GM23338 (cell line): ENCODE data around the gene CCDC178. TPM values are rescaled to one million over a fixed set of nuclear protein-coding genes. Genes with fewer than 3 reads are reported as not detected.

Experiments used
- ATAC-seq: fragments of 200-7000 bp; cut with Tn5 transposase; 3 replicates; pipeline ENCODE4 v1.9.1; 2020
- DNase-seq: peaks from one replicate; pipeline ENCODE4 v3.0.0-alpha.2; 2015; ENCODE audit warnings: low spot score
- H2AFZ ChIP-seq: fragments of 200-600 bp; sonication (generic); 2 replicates; pipeline ENCODE4 v1.8.0; 2016; ENCODE audit warnings: antibody characterized with exemption, mild to moderate bottlenecking, moderate library complexity
- H3F3A ChIP-seq: fragments of 200-600 bp; sonication (generic); replicated peaks from 2 replicates; pipeline ENCODE4 v1.8.0; 2017; ENCODE audit warnings: antibody characterized with exemption, mixed run types, low read depth
- H3K27ac ChIP-seq: fragments of 200-600 bp; sonication (generic); 2 replicates; pipeline ENCODE4 v1.6.1; 2016; ENCODE audit warnings: low read depth
- H3K27me3 ChIP-seq: fragments of 200-600 bp; sonication (generic); 2 replicates; pipeline ENCODE4 v1.8.0; 2016; ENCODE audit warnings: mild to moderate bottlenecking, mixed run types, moderate library complexity; ENCODE audit not compliant: insufficient read depth
- H3K36me3 ChIP-seq: fragments of 200-600 bp; sonication (generic); 2 replicates; pipeline ENCODE4 v1.8.0; 2016; ENCODE audit warnings: mild to moderate bottlenecking; ENCODE audit not compliant: insufficient read depth
- H3K4me1 ChIP-seq: fragments of 200-600 bp; sonication (generic); 2 replicates; pipeline ENCODE4 v1.8.0; 2016; ENCODE audit warnings: mild to moderate bottlenecking, moderate library complexity; ENCODE audit not compliant: insufficient read depth
- H3K4me2 ChIP-seq: fragments of 200-600 bp; sonication (generic); 2 replicates; pipeline ENCODE4 v1.7.1; 2017; ENCODE audit warnings: mixed run types
- H3K4me3 ChIP-seq: fragments of 200-600 bp; sonication (generic); 2 replicates; pipeline ENCODE4 v1.6.1; 2016; ENCODE audit warnings: mixed run types
- H3K79me2 ChIP-seq: fragments of 200-600 bp; sonication (generic); replicated peaks from 2 replicates; pipeline ENCODE4 v1.8.0; 2017; ENCODE audit warnings: mild to moderate bottlenecking; ENCODE audit not compliant: insufficient read depth
- H3K9me2 ChIP-seq: fragments of 200-600 bp; sonication (generic); 2 replicates; pipeline ENCODE4 v1.8.0; 2017; ENCODE audit not compliant: insufficient read depth
- H4K20me1 ChIP-seq: fragments of 200-600 bp; sonication (generic); replicated peaks from 2 replicates; pipeline ENCODE4 v1.8.0; 2017; ENCODE audit warnings: mild to moderate bottlenecking; ENCODE audit not compliant: insufficient read depth
- H3K27ac Mint-ChIP-seq: 2 replicates; pipeline ENCODE4 v1.8.0; 2020; ENCODE audit warnings: inconsistent platforms, mild to moderate bottlenecking, moderate library complexity, mixed read lengths
- H3K27me3 Mint-ChIP-seq: 3 replicates; pipeline ENCODE4 v1.8.0; 2022; ENCODE audit warnings: low read depth, mild to moderate bottlenecking, moderate library complexity, mixed read lengths, inconsistent platforms; ENCODE audit not compliant: insufficient read depth, poor library complexity
- H3K36me3 Mint-ChIP-seq: 3 replicates; pipeline ENCODE4 v1.8.0; 2021; ENCODE audit warnings: low read depth, mild to moderate bottlenecking, inconsistent platforms, moderate library complexity, mixed read lengths
- H3K4me1 Mint-ChIP-seq: 3 replicates; pipeline ENCODE4 v1.8.0; 2020; ENCODE audit warnings: mild to moderate bottlenecking, inconsistent platforms, mixed read lengths
- H3K4me3 Mint-ChIP-seq: 3 replicates; pipeline ENCODE4 v1.8.0; 2021; ENCODE audit warnings: moderate library complexity, mild to moderate bottlenecking, inconsistent platforms, mixed read lengths
- H3K9me3 Mint-ChIP-seq: 3 replicates; pipeline ENCODE4 v1.8.0; 2020; ENCODE audit warnings: moderate library complexity, mild to moderate bottlenecking, inconsistent platforms, mixed read lengths
- CREB1 ChIP-seq: fragments of 250-450 bp; sonication (Bioruptor Pico); IDR thresholded peaks from 2 replicates; pipeline ENCODE4 v1.5.0; 2020; ENCODE audit warnings: low read depth, mild to moderate bottlenecking, moderate library complexity
- ETS1 ChIP-seq: IDR thresholded peaks from 2 replicates; pipeline ENCODE4 v1.6.1; 2016; ENCODE audit warnings: antibody characterized with exemption
- EZH2 ChIP-seq: fragments of 200-600 bp; sonication (generic); IDR thresholded peaks from one replicate; pipeline ENCODE4 v1.8.0; 2017; ENCODE audit warnings: antibody characterized with exemption, mild to moderate bottlenecking, low read depth; ENCODE audit not compliant: unreplicated experiment
- EZH2phosphoT487 ChIP-seq: fragments of 200-600 bp; sonication (generic); IDR thresholded peaks from one replicate; pipeline ENCODE4 v1.8.1; 2018; ENCODE audit warnings: antibody characterized with exemption; ENCODE audit not compliant: unreplicated experiment
- JUNB ChIP-seq: IDR thresholded peaks from one replicate; pipeline ENCODE4 v1.6.1; 2016; ENCODE audit warnings: antibody characterized with exemption; ENCODE audit not compliant: unreplicated experiment
- NANOG ChIP-seq: IDR thresholded peaks from 2 replicates; pipeline ENCODE4 v1.6.1; 2016; ENCODE audit warnings: antibody characterized with exemption, borderline replicate concordance
- POLR2AphosphoS5 ChIP-seq: IDR thresholded peaks from 2 replicates; pipeline ENCODE4 v1.6.1; 2016; ENCODE audit warnings: antibody characterized with exemption, low read depth
- STAT1 ChIP-seq: IDR thresholded peaks from one replicate; pipeline ENCODE4 v1.6.1; 2016; ENCODE audit warnings: antibody characterized with exemption; ENCODE audit not compliant: unreplicated experiment
- ZNF114 ChIP-seq: fragments of 250-450 bp; sonication (Bioruptor Pico); IDR thresholded peaks from 2 replicates; pipeline ENCODE4 v1.5.0; 2020; ENCODE audit warnings: mild to moderate bottlenecking, moderate library complexity
- ZNF331 ChIP-seq: fragments of 250-450 bp; sonication (Bioruptor Pico); IDR thresholded peaks from 2 replicates; pipeline ENCODE4 v1.5.0; 2020; ENCODE audit warnings: low read depth, mild to moderate bottlenecking, moderate library complexity
- polyA plus RNA-seq: library from polyadenylated mRNA; unstranded; fragments of >200 nt; fragmentation: Nextera tagmentation; extraction: Ambion mirVana; gene quantifications from 2 replicates; pipeline ENCODE4 v1.2.1, GENCODE V29; 2016
- total RNA-seq: library from RNA; depleted of rRNA; stranded (reverse); fragments of >200 nt; shearing (Covaris generic); gene quantifications from 2 replicates; pipeline ENCODE4 v1.2.3, GENCODE V29; 2014
- TF ChIP-seq, protein P1 (sequence below), 2 experiments: fragments of 200-600 bp in 1 of 2; sonication (generic) in 1 of 2; conservative IDR thresholded peaks; 2 replicates each; pipeline versions ENCODE4 v1.5.1 to v1.6.1; 2016 to 2017; ENCODE audit warnings: antibody characterized with exemption in 2 of 2, low read depth in 2 of 2, mild to moderate bottlenecking in 2 of 2, moderate library complexity in 1 of 2
- TF ChIP-seq, protein P2 (sequence below): IDR thresholded peaks from one replicate; pipeline ENCODE4 v1.6.1; 2018; ENCODE audit warnings: antibody characterized with exemption; ENCODE audit not compliant: unreplicated experiment

CCDC178 gene
- total and polyA plus RNA-seq, 2 experiments from 2014 or later = 0.17 to 0.24 TPM

- Histone ChIP-seq H3F3A (no peaks in the 10 kb centered on the region), H3K9me2 (no peaks in the 10 kb centered on the region), H3K4me1 (no peaks in the 10 kb centered on the region), H3K4me2 (no peak overlapping the region), H3K36me3 (no peaks in the 10 kb centered on the region), H3K79me2 (no peaks in the 10 kb centered on the region), H3K27me3 (no peaks in the 10 kb centered on the region), H3K4me3 (no peak overlapping the region), H2AFZ (no peak overlapping the region), H4K20me1 (no peaks in the 10 kb centered on the region), H3K27ac (no peak overlapping the region)
- Mint-ChIP-seq H3K36me3 (no peaks in the 10 kb centered on the region), H3K27me3 (no peaks in the 10 kb centered on the region), H3K4me3 (no peak overlapping the region), H3K9me3 (peaks cover 3% of the 10 kb centered on the region; the same call in 1 of the 3 replicates), H3K4me1 (peaks cover 7% of the 10 kb centered on the region; the same call in 1 of the 3 replicates), H3K27ac (no peak overlapping the region; the same call in 1 of the 2 replicates)
- TF ChIP-seq JUNB (no peak), ZNF114 (CRISPR knock-in tag) (no peak), STAT1 (no peak), ETS1 (no peak), EZH2phosphoT487 (no peak), EZH2 (no peak)
- DNase-seq (no peak), ATAC-seq (no peak)
These were observed 325.8 kb downstream of the CCDC178 start for GRCh38 chr18:33114749-33115148.

DNA sequence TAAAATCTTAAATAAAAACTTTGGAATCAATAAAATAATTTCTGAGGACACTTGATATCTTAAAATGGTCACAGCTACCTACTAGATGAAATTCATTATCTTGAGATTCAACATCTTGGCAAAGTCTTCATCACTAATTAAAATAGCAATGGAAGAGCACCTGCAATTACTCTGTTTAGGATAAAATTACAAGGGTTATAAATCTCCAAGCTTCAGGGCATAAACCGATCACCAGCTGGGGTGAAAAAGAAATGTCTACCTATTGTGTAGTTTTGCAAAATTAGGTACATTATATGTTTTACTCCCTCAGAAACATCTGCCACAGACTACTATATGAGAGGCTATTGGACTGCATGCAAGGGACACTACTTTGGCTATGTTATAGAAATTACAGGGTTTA is 327.1 kb downstream of the CCDC178 start:
- Histone ChIP-seq H4K20me1 (no peaks in the 10 kb centered on the region), H3K27me3 (no peaks in the 10 kb centered on the region), H3K4me1 (no peaks in the 10 kb centered on the region), H2AFZ (no peak overlapping the region), H3K4me3 (no peak overlapping the region), H3K36me3 (no peaks in the 10 kb centered on the region), H3K79me2 (no peaks in the 10 kb centered on the region), H3K27ac (no peak overlapping the region), H3K9me2 (no peaks in the 10 kb centered on the region), H3K4me2 (no peak overlapping the region), H3F3A (no peaks in the 10 kb centered on the region)
- Mint-ChIP-seq H3K4me3 (no peak overlapping the region), H3K27me3 (no peaks in the 10 kb centered on the region), H3K4me1 (peaks cover 7% of the 10 kb centered on the region; the same call in 1 of the 3 replicates), H3K27ac (no peak overlapping the region), H3K9me3 (peaks cover 3% of the 10 kb centered on the region; the same call in 1 of the 3 replicates), H3K36me3 (no peaks in the 10 kb centered on the region)
- DNase-seq (no peak), ATAC-seq (no peak)
- no peak for TF ChIP-seq JUNB
- no peak for TF ChIP-seq ETS1
- TF ChIP-seq ZNF114 (CRISPR knock-in tag) = no peak
- TF ChIP-seq STAT1 = no peak
- TF ChIP-seq POLR2AphosphoS5 = no peak
- no peak for TF ChIP-seq EZH2phosphoT487
- no peak for TF ChIP-seq ZNF331
- no peak for TF ChIP-seq EZH2
- no peak for TF ChIP-seq NANOG
- TF ChIP-seq, protein P1, sequence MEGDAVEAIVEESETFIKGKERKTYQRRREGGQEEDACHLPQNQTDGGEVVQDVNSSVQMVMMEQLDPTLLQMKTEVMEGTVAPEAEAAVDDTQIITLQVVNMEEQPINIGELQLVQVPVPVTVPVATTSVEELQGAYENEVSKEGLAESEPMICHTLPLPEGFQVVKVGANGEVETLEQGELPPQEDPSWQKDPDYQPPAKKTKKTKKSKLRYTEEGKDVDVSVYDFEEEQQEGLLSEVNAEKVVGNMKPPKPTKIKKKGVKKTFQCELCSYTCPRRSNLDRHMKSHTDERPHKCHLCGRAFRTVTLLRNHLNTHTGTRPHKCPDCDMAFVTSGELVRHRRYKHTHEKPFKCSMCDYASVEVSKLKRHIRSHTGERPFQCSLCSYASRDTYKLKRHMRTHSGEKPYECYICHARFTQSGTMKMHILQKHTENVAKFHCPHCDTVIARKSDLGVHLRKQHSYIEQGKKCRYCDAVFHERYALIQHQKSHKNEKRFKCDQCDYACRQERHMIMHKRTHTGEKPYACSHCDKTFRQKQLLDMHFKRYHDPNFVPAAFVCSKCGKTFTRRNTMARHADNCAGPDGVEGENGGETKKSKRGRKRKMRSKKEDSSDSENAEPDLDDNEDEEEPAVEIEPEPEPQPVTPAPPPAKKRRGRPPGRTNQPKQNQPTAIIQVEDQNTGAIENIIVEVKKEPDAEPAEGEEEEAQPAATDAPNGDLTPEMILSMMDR (conservative IDR thresholded peaks at IDR 0.05; ENCODE audit: low read depth in 2 of 2) = no peak
- TF ChIP-seq, protein P2, sequence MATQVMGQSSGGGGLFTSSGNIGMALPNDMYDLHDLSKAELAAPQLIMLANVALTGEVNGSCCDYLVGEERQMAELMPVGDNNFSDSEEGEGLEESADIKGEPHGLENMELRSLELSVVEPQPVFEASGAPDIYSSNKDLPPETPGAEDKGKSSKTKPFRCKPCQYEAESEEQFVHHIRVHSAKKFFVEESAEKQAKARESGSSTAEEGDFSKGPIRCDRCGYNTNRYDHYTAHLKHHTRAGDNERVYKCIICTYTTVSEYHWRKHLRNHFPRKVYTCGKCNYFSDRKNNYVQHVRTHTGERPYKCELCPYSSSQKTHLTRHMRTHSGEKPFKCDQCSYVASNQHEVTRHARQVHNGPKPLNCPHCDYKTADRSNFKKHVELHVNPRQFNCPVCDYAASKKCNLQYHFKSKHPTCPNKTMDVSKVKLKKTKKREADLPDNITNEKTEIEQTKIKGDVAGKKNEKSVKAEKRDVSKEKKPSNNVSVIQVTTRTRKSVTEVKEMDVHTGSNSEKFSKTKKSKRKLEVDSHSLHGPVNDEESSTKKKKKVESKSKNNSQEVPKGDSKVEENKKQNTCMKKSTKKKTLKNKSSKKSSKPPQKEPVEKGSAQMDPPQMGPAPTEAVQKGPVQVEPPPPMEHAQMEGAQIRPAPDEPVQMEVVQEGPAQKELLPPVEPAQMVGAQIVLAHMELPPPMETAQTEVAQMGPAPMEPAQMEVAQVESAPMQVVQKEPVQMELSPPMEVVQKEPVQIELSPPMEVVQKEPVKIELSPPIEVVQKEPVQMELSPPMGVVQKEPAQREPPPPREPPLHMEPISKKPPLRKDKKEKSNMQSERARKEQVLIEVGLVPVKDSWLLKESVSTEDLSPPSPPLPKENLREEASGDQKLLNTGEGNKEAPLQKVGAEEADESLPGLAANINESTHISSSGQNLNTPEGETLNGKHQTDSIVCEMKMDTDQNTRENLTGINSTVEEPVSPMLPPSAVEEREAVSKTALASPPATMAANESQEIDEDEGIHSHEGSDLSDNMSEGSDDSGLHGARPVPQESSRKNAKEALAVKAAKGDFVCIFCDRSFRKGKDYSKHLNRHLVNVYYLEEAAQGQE = no peak
- TF ChIP-seq CREB1 = no peak
